Small intestine (tissue), 7 donors: ENCODE measurements around the gene COL6A2. TPM values are rescaled to one million over a fixed set of nuclear protein-coding genes. Genes with fewer than 3 reads are reported as not detected.
"Not testable (repeated sequence)": the region's sequence is repeated elsewhere in the genome, so short reads cannot be mapped to it uniquely, and the experiment has no call there.

Experiments used
- DNase-seq, 2 donors: peaks; one replicate each; pipeline versions ENCODE4 v3.0.0 to v3.0.0-alpha.2; 2013
- FAIRE-seq: peaks from 2 replicates; lab custom pipeline; 2012; peaks lifted over from hg19 to GRCh38; lab: Jason Lieb, UNC
- H3K27ac ChIP-seq, 3 donors: one replicate each; pipeline ENCODE4 v1.5.1; 2013; ENCODE audit warnings: low read length in 2 of 3, mild to moderate bottlenecking in 2 of 3, control low read depth in 1 of 3, inconsistent platforms in 1 of 3, low read depth in 1 of 3, moderate library complexity in 1 of 3
- H3K27me3 ChIP-seq, 3 donors: one replicate each; pipeline ENCODE4 v1.6.1; 2013; ENCODE audit warnings: low read length in 3 of 3, inconsistent platforms in 1 of 3; ENCODE audit not compliant: control insufficient read depth in 3 of 3, insufficient read depth in 3 of 3
- H3K36me3 ChIP-seq, 3 donors: one replicate each; pipeline ENCODE4 v1.6.1; 2013; ENCODE audit warnings: low read length in 3 of 3, inconsistent platforms in 1 of 3, low read depth in 1 of 3, mild to moderate bottlenecking in 1 of 3, moderate library complexity in 1 of 3; ENCODE audit not compliant: control insufficient read depth in 3 of 3, insufficient read depth in 2 of 3
- H3K4me1 ChIP-seq, 3 donors: one replicate each; pipeline ENCODE4 v1.6.1; 2013; ENCODE audit warnings: low read length in 2 of 3, inconsistent platforms in 1 of 3, low read depth in 1 of 3, mild to moderate bottlenecking in 1 of 3, moderate library complexity in 1 of 3; ENCODE audit not compliant: control insufficient read depth in 3 of 3, insufficient read depth in 2 of 3
- H3K4me3 ChIP-seq, 3 donors: one replicate each; pipeline ENCODE4 v1.5.1; 2013; ENCODE audit warnings: low read length in 3 of 3, control low read depth in 1 of 3, inconsistent platforms in 1 of 3, low read depth in 1 of 3, mild to moderate bottlenecking in 1 of 3, moderate library complexity in 1 of 3
- H3K9me3 ChIP-seq, 2 donors: one replicate each; pipeline ENCODE4 v1.6.1; 2013; ENCODE audit warnings: low read depth in 1 of 2, low read length in 1 of 2; ENCODE audit not compliant: control insufficient read depth in 2 of 2, insufficient read depth in 1 of 2
- WGBS, 3 donors: extraction: QIAGEN DNeasy Blood & Tissue Kit; methylation state at CpG; one replicate each; pipeline ENCODE4 v1.1.7; 2013; 5-methylcytosine and 5-hydroxymethylcytosine counted together
- polyA plus RNA-seq, 4 donors: library from polyadenylated mRNA; stranded (reverse) in 3 of 4; unstranded in 1 of 4; fragments of 200-250 nt in 3 of 4; fragments of 120-200 nt in 1 of 4; gene quantifications; one replicate each; pipeline versions ENCODE4 v1.2.1 to v1.2.3, GENCODE V29; 2013
- donor health status: healthy with polysubstance abuse.
- donor health status: control.
- donor health status: control.
- donor health status: Bipolar disorder and iron deficiency.
- donor health status: healthy.

The COL6A2 gene
- polyA plus RNA-seq, 4 donors = 3.8 to 159 (median 68.5) TPM

GRCh38 chr21:46171996-46172862 is 74.3 kb downstream of the COL6A2 start:
- 84 to 91% (median 86%) methylated on average over 20 to 21 of the region's 21 CpGs for WGBS, 3 donors
- Histone ChIP-seq H3K36me3 (peaks cover 0 to 2% (median 0%) of the 10 kb centered on the region in 3 donors), H3K4me3 (no peak overlapping the region), H3K9me3 (peaks cover 0 to 7% of the 10 kb centered on the region in 2 donors), H3K27ac (no peak overlapping the region), H3K27me3 (no peaks in the 10 kb centered on the region), H3K4me1 (no peaks in the 10 kb centered on the region)
- DNase-seq = no peak
- FAIRE-seq = no peak

- FAIRE-seq (no peak), DNase-seq (no peak)
- Histone ChIP-seq H3K9me3 (peaks cover 0 to 7% of the 10 kb centered on the region in 2 donors), H3K4me3 (no peak overlapping the region), H3K27ac (no peak overlapping the region), H3K36me3 (peaks cover 0 to 2% (median 0%) of the 10 kb centered on the region in 3 donors), H3K4me1 (no peaks in the 10 kb centered on the region), H3K27me3 (no peaks in the 10 kb centered on the region)
- WGBS, 3 donors = 80 to 88% (median 88%) methylated on average over 6 of the region's 6 CpGs
These were observed 75.1 kb downstream of the COL6A2 start for GRCh38 chr21:46172863-46173528.

- DNase-seq (no peak), FAIRE-seq (no peak)
- no peak overlapping the region for H3K4me3 ChIP-seq
- H3K4me1 ChIP-seq = no peaks in the 10 kb centered on the region
- H3K9me3 ChIP-seq = peaks cover 0 to 7% of the 10 kb centered on the region in 2 donors
- 91 to 100% (median 100%) methylated on average over 1 of the region's 1 CpG for WGBS, 3 donors
- peaks cover 0 to under 1% (median 0%) of the 10 kb centered on the region in 3 donors for H3K36me3 ChIP-seq
- H3K27me3 ChIP-seq = no peaks in the 10 kb centered on the region
- H3K27ac ChIP-seq = no peak overlapping the region
These were observed 75.7 kb downstream of the COL6A2 start for GRCh38 chr21:46173573-46173972.

GRCh38 chr21:46176443-46177129 is 78.7 kb downstream of the COL6A2 start:
- not testable (repeated sequence) for H3K36me3 ChIP-seq, H3K4me3 ChIP-seq, FAIRE-seq, DNase-seq, H3K4me1 ChIP-seq, H3K9me3 ChIP-seq, H3K27ac ChIP-seq, H3K27me3 ChIP-seq
- 89 to 91% (median 89%) methylated on average over 3 of the region's 3 CpGs for WGBS, 3 donors

- FAIRE-seq = no peak
- Histone ChIP-seq H3K27ac (no peak overlapping the region), H3K36me3 (peaks cover 0 to 5% (median 0%) of the 10 kb centered on the region in 3 donors), H3K4me3 (no peak overlapping the region), H3K4me1 (no peaks in the 10 kb centered on the region), H3K27me3 (no peaks in the 10 kb centered on the region), H3K9me3 (peaks cover 0 to under 1% of the 10 kb centered on the region in 2 donors)
- WGBS, 3 donors = 75 to 82% (median 80%) methylated on average over 4 of the region's 4 CpGs
- no peak for DNase-seq
These were observed 81.0 kb downstream of the COL6A2 start for GRCh38 chr21:46178961-46179360.

Other genes with a start within 250 kb of the COL6A2 start
- 100 to 1,000 TPM in 1 of 4 donors, 10 to 100 TPM in 1, 1 to 10 TPM in 2; 6.0 to 475 (median 47.7) TPM for gene COL6A1, start 116.3 kb upstream of the COL6A2 start, polyA plus RNA-seq
- 10 to 100 TPM in 3 of 4 donors, under 1 TPM in 1; 0.31 to 71.8 (median 39.0) TPM for gene FTCD, start 57.5 kb downstream of the COL6A2 start, polyA plus RNA-seq
- gene SPATC1L, start 86.3 kb downstream of the COL6A2 start, polyA plus RNA-seq = 10 to 100 TPM in 2 of 4 donors, 1 to 10 TPM in 2; 2.9 to 12.6 (median 8.2) TPM
- 10 to 100 TPM; 13.2 to 42.1 (median 26.0) TPM for gene LSS, start 130.7 kb downstream of the COL6A2 start, polyA plus RNA-seq
- 10 to 100 TPM; 38.3 to 75.4 (median 42.6) TPM for gene MCM3AP, start 187.5 kb downstream of the COL6A2 start, polyA plus RNA-seq
- gene YBEY, start 188.2 kb downstream of the COL6A2 start, polyA plus RNA-seq = 10 to 100 TPM; 14.7 to 45.7 (median 23.7) TPM
- 1 to 10 TPM in 3 of 4 donors, under 1 TPM in 1; 0.54 to 9.1 (median 3.3) TPM for gene C21orf58, start 225.8 kb downstream of the COL6A2 start, polyA plus RNA-seq
- 10 to 100 TPM in 3 of 4 donors, 1 to 10 TPM in 1; 9.2 to 15.4 (median 12.9) TPM for gene PCNT, start 226.0 kb downstream of the COL6A2 start, polyA plus RNA-seq